22Rv1 (cell line): ENCODE measurements around the gene CAMK2N1.
"Not testable (repeated sequence)": the region's sequence is repeated elsewhere in the genome, so short reads cannot be mapped to it uniquely, and the experiment has no call there.

Source experiments
- H3K27ac ChIP-seq: fragments of 450-650 bp; 2 replicates; pipeline ENCODE4 v1.5.1; 2017
- ZFX ChIP-seq: fragments of 450-650 bp; IDR thresholded peaks from 2 replicates; pipeline ENCODE4 v1.6.1; 2017; ENCODE audit warnings: antibody characterized with exemption, borderline replicate concordance
- TF ChIP-seq, protein P1 (sequence below): fragments of 450-650 bp; IDR thresholded peaks from 2 replicates; pipeline ENCODE4 v1.5.1; 2017; ENCODE audit warnings: mild to moderate bottlenecking

Gene CAMK2N1

DNA sequence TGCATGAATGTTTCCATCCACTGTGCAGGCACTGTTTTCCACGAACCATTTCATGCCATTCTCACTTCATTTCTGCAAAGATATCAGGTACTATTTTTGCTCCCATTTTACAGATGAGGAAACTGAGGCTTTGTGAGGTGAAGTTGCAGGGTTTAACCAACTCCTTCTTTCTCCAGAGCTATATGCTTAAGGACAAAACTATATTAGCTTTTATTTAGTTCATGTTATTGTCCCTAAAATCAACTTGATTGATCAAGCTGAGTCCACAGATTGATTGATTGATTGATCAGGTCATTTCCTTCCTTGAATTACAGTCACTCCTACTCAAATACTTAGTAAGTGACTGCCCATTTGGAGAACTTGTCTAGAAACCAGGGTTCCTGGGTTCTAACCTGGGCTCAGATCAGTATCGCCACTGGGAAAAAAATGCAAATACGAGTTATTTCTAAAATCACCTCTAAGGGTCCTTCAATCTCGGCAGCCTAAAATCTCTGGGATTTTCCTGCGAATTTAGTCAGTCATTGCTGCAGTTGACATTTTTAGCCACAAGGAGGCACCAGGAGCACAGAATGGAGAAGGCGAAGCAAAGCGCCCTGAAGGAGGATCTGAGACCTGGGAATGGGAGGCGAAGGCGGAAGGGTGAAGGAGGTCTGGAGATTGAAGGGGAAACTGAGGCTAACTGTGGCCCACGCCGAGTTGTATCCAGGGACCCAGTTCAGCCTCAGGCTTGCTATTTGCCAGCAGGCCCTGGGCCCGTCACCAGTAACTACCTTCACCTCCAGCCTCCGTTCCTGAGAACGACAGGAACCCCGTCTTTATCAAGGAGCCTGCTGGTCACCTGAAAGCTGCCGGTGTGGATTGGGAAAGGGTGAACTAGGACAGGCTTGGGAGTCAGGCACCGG lies 36.2 kb upstream of the CAMK2N1 start:
- no peak overlapping the region for H3K27ac ChIP-seq
- TF ChIP-seq ZFX, result no peak
- TF ChIP-seq, protein P1, sequence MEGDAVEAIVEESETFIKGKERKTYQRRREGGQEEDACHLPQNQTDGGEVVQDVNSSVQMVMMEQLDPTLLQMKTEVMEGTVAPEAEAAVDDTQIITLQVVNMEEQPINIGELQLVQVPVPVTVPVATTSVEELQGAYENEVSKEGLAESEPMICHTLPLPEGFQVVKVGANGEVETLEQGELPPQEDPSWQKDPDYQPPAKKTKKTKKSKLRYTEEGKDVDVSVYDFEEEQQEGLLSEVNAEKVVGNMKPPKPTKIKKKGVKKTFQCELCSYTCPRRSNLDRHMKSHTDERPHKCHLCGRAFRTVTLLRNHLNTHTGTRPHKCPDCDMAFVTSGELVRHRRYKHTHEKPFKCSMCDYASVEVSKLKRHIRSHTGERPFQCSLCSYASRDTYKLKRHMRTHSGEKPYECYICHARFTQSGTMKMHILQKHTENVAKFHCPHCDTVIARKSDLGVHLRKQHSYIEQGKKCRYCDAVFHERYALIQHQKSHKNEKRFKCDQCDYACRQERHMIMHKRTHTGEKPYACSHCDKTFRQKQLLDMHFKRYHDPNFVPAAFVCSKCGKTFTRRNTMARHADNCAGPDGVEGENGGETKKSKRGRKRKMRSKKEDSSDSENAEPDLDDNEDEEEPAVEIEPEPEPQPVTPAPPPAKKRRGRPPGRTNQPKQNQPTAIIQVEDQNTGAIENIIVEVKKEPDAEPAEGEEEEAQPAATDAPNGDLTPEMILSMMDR, result peak; percentile 90

DNA sequence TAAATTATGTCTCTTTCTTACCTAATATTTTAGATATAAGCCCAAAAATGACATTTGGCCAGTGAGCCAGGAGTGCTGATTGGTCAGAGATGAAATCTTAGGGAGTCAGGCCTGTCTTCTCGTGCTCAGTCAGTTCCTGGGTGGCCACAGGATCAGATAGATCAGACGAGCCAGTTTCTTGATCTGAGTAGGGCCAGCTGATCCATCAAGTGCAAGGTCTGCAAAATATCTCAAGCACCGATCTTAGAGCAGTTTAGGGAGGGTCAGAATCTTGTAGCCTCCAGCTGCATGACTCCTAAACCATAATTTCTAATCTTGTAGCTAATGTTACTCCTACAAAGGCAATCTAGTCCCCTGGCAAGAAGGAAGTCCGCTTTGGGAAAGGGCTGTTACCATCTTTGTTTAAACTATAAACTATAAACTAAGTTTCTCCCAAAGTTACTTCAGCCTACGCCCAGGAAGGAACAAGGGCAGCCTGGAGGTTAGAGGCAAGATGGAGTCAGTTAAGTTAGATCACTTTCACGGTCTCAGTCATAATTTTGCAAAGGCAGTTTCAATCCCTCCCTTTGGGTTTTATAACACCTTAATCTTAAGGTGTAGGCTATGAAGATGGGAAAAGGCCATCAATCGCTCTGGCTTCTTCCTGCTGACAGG lies 33.7 kb upstream of the CAMK2N1 start:
- not testable (repeated sequence) for H3K27ac ChIP-seq

DNA sequence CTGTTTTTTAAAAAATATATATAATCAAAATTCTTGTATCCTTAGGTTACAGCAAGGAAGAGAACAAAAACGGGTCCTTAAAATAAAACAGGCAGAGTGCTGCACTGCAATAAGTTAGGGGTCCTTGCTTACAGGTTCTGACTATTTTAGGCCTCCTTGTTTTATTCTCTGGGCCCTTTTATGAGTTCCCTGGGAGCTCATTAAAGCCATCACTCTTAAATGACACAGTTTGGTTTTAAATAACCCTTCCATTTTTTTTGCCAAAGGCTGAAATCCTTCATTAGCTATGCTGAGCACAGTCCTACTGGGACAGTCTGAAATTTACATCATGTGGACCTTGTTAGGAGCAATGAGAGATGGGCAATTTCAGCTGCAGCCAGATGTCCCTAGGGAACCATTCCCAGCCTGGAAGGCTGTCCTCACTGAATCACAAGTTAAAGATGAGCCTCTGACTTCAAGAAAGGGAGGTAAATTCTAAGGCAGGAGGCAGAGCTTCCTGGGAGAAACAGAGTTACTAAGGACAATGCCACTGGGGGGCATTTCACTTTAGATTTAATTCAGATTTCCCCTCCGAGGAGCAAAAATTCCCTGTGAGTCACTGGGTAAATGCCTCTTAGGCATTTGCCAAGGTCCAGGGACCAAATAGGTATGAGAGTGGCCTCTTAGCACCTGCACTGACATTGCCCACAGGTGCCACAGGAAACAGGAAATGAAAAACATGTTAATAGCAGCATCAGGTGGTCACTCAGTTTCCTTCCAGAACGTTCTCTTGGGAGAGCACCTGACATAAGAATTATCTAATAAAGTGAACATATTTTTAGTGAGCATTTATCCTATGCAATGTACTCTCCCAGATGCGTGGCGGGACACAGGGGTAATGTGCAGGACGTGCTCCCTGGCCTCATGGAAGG lies 25.8 kb upstream of the CAMK2N1 start:
- no peak for TF ChIP-seq ZFX
- TF ChIP-seq, protein P1, result no peak
- H3K27ac ChIP-seq, result no peak overlapping the region

DNA sequence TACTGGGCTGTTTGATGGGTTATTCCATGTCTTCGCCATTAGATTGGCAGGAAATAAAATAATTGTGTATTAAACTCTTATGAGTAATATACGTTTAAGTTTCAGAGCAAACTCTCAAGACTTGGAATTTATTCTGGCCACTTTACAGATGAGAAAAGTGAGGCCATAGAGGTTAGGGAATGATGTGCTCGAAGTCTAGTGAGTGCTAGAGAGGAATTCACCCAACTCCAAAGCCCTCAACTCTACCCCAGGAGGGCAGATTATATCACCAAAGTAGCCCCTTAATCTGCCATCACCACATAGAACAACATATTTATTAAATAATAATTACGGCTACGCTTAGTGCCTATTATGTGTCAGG lies 22.4 kb upstream of the CAMK2N1 start:
- no peak overlapping the region; the same call in 1 of the 2 replicates for H3K27ac ChIP-seq
- TF ChIP-seq, protein P1, result no peak
- TF ChIP-seq ZFX, result no peak

DNA sequence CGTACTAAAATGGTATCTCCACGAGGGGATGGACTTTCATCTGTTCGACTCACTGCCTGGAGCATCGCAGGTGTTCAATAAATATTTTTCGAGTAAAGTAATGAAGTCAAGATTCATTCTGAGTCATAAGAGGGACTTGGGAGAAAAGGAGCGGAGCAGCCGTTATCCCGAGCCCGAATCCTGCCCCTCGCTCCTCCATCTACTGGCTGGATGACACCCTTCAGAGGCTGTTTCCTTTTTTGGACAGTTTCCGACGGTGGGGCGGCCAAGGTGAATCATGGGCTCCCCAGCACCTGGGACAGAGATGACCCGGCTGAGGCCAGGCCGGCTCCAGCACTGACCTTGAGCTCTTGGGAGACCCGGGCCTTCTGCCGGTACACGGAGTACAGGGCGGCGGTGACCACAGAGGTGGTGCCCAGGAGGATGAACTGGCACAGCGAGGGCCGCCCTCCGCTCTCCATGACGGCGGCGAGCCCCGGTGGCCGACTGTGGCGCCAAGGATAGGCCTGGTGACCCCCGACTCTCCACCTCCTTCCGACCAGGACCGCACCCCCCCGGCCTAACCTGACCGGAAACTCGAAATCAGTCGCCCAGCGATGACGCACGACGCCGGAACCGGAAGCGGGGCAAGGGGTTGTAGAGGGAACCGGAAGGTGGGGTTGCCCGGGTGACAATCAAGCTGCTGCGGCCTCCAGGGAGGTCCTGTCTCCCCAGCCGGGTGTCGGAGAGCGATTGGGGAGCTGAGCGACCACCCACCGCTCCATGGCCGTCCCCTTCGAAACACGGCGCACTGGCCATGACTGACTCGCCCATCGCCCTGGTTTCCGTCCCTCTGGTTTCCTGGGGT lies 21.8 kb upstream of the CAMK2N1 start, which contains the start of gene MUL1:
TSS of gene MUL1 (minus strand) at position 588 of the 847 bp plus-strand sequence. CDS start at position 461, 127 bp downstream.
- H3K27ac ChIP-seq, result peak within 1 kb of the TSS; percentile 46
- TF ChIP-seq, protein P1, result no peak
- no peak for TF ChIP-seq ZFX

DNA sequence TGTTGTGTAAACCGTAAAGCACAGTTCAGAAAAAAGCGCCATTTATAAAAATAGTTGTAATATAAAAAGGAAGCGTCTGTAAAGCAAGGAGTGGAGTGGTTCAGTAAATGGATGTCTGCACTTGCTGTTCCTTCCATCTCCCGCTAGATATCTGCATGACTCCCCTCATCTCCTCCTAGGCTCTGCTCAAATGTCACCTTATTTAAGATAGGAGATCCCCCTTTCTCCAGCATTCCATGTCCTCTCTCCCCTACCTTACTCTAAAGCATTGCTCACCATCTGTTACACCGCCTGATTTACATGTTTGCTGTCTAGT lies 21.2 kb upstream of the CAMK2N1 start:
- TF ChIP-seq, protein P1, result no peak
- TF ChIP-seq ZFX, result no peak
- peak overlapping the region; percentile 46 for H3K27ac ChIP-seq

DNA sequence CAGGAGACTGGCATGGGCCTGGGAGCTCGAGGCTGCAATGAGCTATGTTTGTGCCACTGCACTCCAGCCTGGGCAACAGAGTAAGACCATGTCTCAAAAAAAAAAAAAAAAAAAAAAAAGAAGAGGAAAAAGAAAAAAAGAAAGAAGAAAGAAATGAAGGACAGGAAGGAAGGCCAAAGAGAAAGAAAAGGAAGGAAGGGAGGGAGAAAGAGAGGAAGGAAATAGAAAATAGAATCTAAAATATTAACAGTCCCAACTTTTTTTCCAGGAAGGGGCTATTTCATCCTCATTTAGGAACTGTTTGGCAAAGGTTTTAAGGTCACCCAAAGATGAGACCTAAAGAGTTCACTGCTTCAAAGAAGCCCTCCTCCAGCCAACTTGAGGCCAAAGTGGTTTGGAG lies 19.5 kb upstream of the CAMK2N1 start:
- TF ChIP-seq, protein P1, result no peak
- TF ChIP-seq ZFX, result no peak
- no peak overlapping the region for H3K27ac ChIP-seq
